Measurements from ENCODE around the gene ABLIM2. TPM values are rescaled to one million over a fixed set of nuclear protein-coding genes. Genes with fewer than 3 reads are reported as not detected.

ABLIM2 gene
- 0.63 TPM for total RNA-seq

DNA sequence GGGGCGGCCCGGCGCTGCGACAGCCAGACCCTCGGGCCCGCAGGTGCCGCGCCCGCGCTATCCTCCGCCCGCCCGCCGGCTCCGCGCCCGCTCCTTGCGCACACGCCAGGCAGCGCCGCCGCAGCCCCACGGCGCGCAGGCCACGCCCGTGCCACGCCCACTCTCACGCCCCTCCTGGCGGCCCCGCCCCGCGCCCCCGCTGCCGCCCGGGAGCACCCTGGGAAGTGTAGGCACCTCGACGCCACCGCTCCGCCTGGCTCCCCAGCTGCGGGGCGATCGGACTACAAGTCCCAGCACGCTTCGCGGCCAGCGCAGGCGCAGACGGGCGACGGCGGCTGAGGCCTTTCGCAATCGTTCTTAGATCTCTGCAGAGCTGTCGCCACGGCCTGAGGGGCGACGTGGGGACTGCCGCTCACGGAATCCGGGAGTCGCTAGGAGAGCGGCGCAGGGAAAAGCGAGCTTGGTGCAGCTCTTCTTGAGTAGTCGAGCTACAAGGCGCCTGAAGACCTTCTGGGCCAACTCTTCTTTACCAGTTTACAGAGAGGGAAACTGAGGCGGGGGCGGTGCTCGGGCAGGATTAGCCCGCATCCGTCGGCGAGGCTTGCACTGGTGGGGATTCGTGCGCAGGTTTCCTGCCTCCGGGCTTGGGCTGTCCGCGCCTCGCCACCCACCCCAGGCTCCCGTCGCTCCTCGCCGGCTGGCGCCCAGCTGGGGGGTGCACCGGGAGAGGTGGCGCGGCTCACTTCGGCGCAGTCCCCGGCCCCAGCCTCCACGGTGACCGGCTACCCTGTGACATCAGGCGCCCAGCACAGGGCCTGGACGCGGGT, at the start of gene ABLIM2:
Gene ABLIM2 (minus strand): TSS at position 104 of the 827 bp plus-strand sequence. CDS start 124 bp downstream, outside the sequence.
- peaks cover 18% of the 10 kb centered on the region for H3K4me1 ChIP-seq (ENCODE audit: insufficient read depth, low read length)
- H3K27me3 ChIP-seq (ENCODE audit: insufficient read depth, low read length), result peaks cover 14% of the 10 kb centered on the region
- H3K4me3 ChIP-seq (ENCODE audit: low read length), result peak within 1 kb of the TSS; percentile 73
- H3K9me3 ChIP-seq (ENCODE audit: low read depth, low read length), result no peaks in the 10 kb centered on the region

DNA sequence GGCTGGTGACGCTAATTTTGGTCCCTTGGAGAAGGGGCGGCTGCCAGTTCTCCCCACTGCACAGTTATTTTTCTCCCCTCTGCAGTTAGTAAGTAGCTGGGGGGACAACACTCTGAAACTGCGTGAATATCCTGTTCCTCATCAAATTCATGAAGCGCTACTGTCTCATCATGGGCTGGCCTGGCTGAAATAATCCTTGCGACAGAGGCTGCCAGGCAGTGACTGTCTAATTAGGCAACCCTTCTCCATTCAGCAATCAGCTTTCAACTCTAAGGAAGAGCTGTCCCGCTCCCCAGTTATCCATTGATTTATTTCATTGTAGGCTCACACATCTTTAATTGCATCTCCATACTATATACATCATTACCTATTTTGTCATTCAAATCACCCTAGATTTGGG, 48.7 kb upstream of the ABLIM2 start:
- Histone ChIP-seq H3K4me1 (ENCODE audit: insufficient read depth, low read length) (peaks cover 84% of the 10 kb centered on the region), H3K9me3 (ENCODE audit: low read depth, low read length) (no peaks in the 10 kb centered on the region), H3K4me3 (ENCODE audit: low read length) (no peak overlapping the region), H3K27me3 (ENCODE audit: insufficient read depth, low read length) (no peaks in the 10 kb centered on the region)

DNA sequence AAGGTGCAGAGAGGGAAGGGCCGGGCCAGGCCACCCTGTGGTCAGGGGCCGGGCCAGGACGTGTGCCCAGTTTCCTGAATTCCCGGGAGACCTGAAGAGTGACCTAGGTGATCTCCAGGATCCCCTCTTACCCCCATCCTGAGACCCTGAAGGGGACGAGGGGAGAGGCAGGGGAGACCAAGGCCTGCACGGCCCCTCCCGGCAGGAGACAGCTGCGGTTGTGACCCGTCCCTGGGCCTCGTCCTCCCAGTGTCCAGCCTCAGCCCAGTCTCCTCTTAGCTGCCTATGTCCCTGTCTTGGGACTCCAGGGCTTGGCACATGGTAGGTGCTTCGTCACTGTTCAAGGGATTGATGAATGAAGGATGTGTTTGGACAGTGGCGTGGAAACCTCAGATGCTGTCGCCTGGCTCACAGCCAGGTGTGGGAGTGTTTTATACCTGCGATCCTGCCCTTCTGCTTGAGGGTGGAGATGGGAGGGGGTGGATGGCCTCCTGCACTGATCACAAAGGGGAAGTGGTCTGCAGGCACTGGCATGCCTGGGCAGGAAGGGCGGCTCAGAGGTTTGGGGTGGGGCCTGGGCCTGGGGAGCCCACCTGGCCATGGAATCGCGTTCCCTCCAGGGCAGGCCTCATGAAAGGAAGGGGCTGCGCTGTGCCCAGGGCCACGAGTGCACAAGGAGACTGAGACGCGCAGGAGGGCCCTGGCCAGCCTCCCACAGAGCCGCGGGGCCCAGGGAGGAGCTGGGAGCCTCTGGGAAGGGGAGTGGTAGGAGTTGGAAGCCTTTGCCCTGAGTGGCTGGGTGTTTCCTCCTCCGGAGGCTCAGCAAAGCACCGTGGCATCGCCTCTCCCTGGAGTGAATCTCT, 47.4 kb upstream of the ABLIM2 start:
- Histone ChIP-seq H3K27me3 (ENCODE audit: insufficient read depth, low read length) (no peaks in the 10 kb centered on the region), H3K9me3 (ENCODE audit: low read depth, low read length) (no peaks in the 10 kb centered on the region), H3K4me3 (ENCODE audit: low read length) (no peak overlapping the region), H3K4me1 (ENCODE audit: insufficient read depth, low read length) (peaks cover 97% of the 10 kb centered on the region)

DNA sequence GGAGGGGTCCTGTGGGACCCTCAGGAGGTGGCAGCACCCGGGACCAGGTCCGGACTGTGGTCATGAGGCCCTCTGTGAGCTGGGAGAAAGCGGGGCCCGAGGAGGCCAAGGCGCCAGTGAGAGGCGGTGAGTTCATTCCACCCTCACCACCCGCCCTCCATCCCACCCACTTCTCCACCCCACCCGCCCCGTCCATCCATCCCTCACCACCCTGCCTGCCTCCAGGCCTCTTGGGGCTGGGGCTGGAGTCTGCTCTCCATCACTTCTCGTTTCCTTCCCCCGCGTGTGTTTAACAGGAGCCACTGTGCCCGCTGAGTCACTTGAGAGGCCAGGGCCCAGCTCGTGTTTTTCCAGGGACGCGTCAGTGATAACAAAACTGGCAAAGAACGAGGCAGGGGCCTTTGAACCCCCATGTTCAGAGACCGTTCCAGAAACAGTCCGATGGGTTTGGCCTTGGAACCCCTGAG, 46.7 kb upstream of the ABLIM2 start:
- no peaks in the 10 kb centered on the region for H3K9me3 ChIP-seq (ENCODE audit: low read depth, low read length)
- peaks cover 99% of the 10 kb centered on the region for H3K4me1 ChIP-seq (ENCODE audit: insufficient read depth, low read length)
- H3K27me3 ChIP-seq (ENCODE audit: insufficient read depth, low read length), result no peaks in the 10 kb centered on the region
- no peak overlapping the region for H3K4me3 ChIP-seq (ENCODE audit: low read length)

DNA sequence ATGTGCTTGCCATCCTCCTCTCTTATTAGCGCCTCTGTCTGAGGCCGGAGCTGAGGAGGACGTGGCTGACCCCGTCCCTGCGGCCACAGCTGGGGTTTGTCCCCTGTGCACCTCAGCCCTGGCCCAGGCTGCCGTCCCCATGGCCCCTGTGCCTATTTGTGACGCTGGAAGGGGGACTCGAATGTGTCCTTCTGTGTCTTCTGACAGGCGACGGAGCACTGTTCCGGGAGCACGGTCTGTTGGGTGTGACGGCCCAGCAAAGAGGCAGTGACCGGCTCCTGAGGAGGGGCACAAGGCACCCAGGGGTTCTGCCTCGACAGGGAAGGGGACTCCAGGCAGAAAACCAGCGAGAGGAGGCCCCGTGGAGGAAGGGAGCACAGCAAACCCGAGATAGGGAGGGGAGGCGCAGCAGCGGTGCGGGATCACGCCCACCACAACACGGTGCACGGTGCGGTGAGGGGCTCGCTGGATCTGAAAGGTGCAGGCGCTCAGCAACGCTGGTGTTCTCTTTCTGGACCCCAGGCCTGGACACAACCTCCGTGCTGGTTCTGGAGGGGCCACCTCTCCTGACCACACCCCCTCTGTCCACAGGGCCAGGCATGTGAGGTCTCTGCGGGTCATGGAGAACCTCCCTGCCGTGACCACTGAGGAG, 46.1 kb upstream of the ABLIM2 start:
- Histone ChIP-seq H3K27me3 (ENCODE audit: insufficient read depth, low read length) (no peaks in the 10 kb centered on the region), H3K4me3 (ENCODE audit: low read length) (no peak overlapping the region), H3K4me1 (ENCODE audit: insufficient read depth, low read length) (peaks cover 99% of the 10 kb centered on the region), H3K9me3 (ENCODE audit: low read depth, low read length) (no peaks in the 10 kb centered on the region)

DNA sequence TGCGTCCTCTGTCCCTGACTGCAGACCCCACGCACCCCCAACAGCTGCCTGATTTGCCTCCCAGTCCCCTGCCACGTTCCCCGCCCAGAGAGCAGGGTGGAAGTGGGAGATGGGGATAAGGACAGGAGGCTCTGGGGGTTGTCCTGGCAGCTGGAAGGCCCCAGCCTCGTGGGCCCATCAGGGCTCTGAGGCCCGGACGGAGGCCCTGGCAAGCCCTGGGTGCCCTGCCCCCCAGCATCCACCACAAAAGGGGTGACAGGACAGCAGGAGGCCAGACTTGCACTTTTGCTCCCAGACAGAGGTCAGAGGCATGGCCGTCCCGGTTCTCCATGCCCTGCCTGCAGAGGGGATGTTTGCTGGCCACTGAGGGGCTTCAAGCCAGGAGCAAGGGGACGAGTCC, 45.2 kb upstream of the ABLIM2 start:
- Histone ChIP-seq H3K4me1 (ENCODE audit: insufficient read depth, low read length) (peaks cover 96% of the 10 kb centered on the region), H3K27me3 (ENCODE audit: insufficient read depth, low read length) (no peaks in the 10 kb centered on the region), H3K9me3 (ENCODE audit: low read depth, low read length) (no peaks in the 10 kb centered on the region), H3K4me3 (ENCODE audit: low read length) (no peak overlapping the region)

DNA sequence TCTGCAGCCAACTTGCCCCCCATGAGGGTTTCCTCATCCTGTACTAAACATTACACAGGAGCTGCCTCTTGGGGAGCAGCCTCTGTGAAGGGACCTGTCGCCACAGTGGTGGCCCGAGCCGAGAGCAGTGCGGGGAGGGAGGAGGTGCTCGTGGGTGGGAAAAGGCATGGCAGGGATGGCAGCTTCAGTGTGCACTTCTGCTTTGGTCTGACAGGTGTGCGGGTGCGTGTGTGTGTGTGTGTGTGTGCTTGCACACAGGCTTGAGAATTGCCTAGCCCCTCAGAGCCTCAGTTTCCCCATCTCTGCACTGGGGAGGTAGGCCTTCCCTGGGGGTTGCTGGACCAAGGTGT, 44.4 kb upstream of the ABLIM2 start:
- Histone ChIP-seq H3K4me3 (ENCODE audit: low read length) (no peak overlapping the region), H3K4me1 (ENCODE audit: insufficient read depth, low read length) (peaks cover 96% of the 10 kb centered on the region), H3K27me3 (ENCODE audit: insufficient read depth, low read length) (no peaks in the 10 kb centered on the region), H3K9me3 (ENCODE audit: low read depth, low read length) (no peaks in the 10 kb centered on the region)

DNA sequence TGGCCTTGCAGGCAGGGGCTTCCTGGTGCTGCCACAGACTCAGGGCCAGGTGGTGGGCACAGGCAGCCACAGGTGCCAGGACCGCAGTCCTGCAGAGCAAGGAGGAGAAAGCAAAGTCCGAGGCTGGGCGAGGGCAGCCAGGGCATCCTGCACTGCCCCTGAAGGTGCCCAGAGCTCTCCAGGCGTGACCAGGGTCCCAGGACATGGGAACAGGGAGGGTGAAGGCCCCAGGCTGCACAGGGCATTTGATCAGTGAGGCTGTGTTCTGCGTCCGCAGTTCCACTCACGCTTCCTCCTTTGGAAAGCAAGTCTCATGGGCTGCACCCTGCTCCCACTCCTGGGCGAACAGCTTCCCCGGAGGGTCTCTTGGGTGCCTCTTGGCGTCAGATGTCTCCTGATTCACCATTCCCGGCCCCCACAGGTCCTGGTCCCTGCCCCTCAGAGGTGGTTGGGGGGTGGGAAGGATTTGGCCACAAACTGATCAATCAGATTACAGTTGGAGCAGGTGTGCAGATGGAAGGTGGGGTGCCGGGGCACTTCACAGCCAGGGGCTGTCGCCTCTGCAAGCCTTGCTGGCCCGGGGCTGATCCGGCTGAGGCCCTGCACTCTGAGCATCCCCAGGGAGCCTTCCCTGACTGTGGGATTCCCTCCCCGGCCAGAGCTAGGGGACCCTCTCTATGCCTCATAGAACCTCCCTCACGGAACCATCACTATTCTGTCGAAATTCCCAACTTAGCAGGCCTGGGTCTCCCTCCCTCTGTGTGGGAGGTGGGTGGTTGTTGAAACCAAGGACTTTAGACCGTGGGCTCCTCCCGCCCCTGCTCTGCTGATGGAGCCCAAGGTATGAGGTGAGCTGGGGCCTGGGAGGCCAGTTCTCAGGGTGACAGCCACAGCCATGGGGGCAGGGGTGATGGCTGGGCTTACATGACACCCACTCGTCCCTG, 43.8 kb upstream of the ABLIM2 start:
- peak overlapping the region; percentile 60 for H3K4me3 ChIP-seq (ENCODE audit: low read length)
- no peaks in the 10 kb centered on the region for H3K9me3 ChIP-seq (ENCODE audit: low read depth, low read length)
- H3K4me1 ChIP-seq (ENCODE audit: insufficient read depth, low read length), result peaks cover 96% of the 10 kb centered on the region
- no peaks in the 10 kb centered on the region for H3K27me3 ChIP-seq (ENCODE audit: insufficient read depth, low read length)

DNA sequence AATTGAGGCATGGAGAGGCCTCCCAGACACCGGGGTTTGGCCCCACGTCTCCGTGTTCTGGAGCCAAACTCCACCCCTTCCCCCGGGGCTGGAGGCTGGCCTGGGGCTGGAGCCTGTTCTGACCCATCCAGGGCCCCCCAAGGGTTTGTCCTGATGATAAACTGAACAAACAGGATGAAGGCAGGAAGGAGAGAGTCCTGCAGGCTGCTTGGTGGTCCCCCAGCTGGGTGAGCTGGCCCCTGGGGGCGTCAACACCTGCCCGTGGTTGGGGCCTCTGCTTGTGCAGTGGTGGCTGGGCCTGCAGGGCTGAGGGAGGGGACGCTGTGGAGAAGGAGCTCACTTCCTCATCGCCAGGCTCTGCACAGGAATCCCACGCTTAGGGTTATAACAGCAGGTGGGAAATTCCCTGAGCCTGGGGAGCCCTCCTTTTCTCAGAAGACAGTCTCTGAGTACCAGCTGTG, 42.7 kb upstream of the ABLIM2 start:
- Histone ChIP-seq H3K4me1 (ENCODE audit: insufficient read depth, low read length) (peaks cover 85% of the 10 kb centered on the region), H3K4me3 (ENCODE audit: low read length) (peak overlapping the region; percentile 60), H3K9me3 (ENCODE audit: low read depth, low read length) (no peaks in the 10 kb centered on the region), H3K27me3 (ENCODE audit: insufficient read depth, low read length) (no peaks in the 10 kb centered on the region)

DNA sequence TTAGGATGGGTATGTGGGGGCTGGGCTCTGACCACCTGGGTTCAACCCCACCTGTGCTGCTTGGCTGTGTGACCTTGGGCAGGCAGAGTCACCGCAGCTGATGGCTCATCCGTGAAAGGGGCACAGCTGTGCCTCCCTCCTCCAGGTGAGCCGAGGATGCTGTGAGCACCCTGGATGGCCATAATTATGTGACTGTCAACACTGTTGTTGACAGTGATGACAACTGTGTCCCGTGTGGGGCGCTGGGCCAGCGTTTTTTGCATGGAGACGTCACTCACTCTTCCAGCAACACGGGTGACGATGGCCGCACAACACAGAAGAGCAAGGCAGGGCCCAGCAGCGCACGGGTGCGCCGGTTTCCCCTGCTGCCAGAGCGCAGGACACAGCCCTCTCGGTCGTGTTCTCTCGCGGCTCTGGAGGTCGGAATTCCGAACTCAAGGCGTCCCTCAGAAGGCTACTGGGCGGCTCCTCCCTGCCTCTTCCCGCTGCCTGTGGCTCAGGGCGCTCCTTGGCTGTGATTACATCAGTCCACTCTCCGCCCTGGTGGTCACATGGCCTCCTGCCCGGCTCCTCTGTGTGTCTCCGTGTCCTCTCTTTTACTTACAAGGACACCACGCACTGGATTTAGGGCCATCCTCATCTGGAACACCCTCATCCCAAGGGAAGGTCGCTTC, 41.8 kb upstream of the ABLIM2 start:
- peak overlapping the region; percentile 60 for H3K4me3 ChIP-seq (ENCODE audit: low read length)
- H3K27me3 ChIP-seq (ENCODE audit: insufficient read depth, low read length), result no peaks in the 10 kb centered on the region
- H3K9me3 ChIP-seq (ENCODE audit: low read depth, low read length), result no peaks in the 10 kb centered on the region
- peaks cover 76% of the 10 kb centered on the region for H3K4me1 ChIP-seq (ENCODE audit: insufficient read depth, low read length)

DNA sequence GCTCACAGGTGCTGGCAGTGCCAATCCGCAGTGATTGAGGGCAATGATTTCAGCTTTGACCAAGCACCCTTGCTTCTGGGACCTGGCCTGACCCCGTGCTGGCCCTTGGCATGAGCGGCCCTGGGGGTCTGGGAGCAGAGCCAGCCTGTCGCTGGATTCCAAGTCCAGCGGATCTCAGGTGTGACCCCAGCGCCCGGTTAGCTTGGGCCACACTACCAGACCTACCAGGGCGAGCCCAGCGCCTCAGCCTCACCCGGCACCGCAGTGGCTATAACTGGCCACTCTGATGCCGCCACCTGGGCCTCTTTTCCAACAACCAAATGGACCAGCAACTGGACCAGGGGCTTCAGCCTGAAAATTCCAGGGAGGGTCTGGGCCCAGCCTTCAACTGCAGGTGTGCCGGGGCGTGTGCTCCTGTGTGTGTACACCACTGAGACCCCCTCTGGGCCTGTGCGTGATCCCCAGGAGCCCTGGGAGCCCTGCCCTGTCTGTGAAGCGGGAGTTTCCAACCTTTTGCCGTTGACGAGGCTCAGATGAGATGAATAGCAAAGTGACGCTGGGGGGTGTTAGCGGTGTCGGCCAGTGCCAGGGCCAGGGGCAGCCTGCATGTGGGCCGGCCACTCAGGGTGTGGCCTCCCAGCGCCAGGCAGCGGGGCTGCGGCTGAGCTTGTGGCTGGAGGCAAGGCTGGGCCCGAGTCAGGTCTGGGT, 41.1 kb upstream of the ABLIM2 start:
- peak overlapping the region; percentile 60 for H3K4me3 ChIP-seq (ENCODE audit: low read length)

DNA sequence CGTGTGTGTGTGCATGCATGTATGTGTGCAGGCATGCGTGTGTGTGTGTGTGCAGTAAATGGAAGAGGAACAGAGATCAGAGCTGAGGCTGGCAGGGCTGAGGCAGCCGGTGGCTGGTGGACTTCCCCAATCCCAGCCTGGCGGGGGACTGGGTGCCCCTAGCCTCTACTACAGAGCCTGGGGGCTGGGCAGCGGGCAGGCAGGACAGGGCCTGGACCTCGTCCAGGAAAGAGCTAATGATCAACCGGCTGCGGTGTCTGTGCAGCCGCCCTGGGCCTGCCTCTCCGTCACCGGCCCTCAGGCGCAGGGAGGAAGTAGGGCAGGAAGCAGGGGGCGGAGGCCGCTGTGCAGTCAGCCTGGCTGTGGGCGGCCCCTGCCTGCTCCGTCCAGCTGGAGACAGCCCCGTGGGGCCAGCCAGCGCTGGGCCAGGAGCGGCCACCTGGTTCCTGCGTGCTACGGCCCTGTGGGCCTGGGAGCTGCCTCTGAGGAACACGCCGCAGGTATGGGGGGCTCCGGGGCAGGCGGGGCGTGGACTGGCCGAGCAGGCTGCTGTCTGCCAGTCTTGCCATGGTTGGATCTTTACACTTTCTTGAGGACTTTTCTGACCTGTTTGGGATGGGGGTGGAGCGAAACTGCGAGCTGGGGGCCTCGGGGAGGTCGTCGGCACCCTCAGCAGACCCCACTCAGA, 40.4 kb upstream of the ABLIM2 start, which contains the start of gene SH3TC1:
Gene SH3TC1 (plus strand): TSS at position 385 of the 688 bp plus-strand sequence. CDS start 5,905 bp downstream, outside the sequence.
- no peaks in the 10 kb centered on the region for H3K9me3 ChIP-seq (ENCODE audit: low read depth, low read length)
- H3K4me1 ChIP-seq (ENCODE audit: insufficient read depth, low read length), result peaks cover 63% of the 10 kb centered on the region
- peak within 1 kb of the TSS; percentile 60 for H3K4me3 ChIP-seq (ENCODE audit: low read length)
- H3K27me3 ChIP-seq (ENCODE audit: insufficient read depth, low read length), result no peaks in the 10 kb centered on the region

More for the DNA sequence above, 41.1 kb upstream of the ABLIM2 start:
- Histone ChIP-seq H3K27me3 (ENCODE audit: insufficient read depth, low read length) (no peaks in the 10 kb centered on the region), H3K4me1 (ENCODE audit: insufficient read depth, low read length) (peaks cover 70% of the 10 kb centered on the region), H3K9me3 (ENCODE audit: low read depth, low read length) (no peaks in the 10 kb centered on the region)

All from mononuclear cell (primary cell).